BJ (cell line): ENCODE results near the gene POLD2. TPM values are rescaled to one million over a fixed set of nuclear protein-coding genes. Genes with fewer than 3 reads are reported as not detected.

Experiments used
- CTCF ChIA-PET: fragments of 350-600 bp; formaldehyde crosslinking; extraction: SDS; loops from one replicate; lab custom pipeline; 2021; ENCODE audit warnings: antibody characterized with exemption, inconsistent platforms; lab: Yijun Ruan, JAX
- POLR2A ChIA-PET: fragments of 300-600 bp; sonication (Branson Sonifier 250); formaldehyde crosslinking; extraction: SDS; loops from one replicate; lab custom pipeline; 2021; ENCODE audit warnings: antibody characterized with exemption; lab: Charles Lee
- DNase-seq: peaks from one replicate; pipeline ENCODE4 v3.0.0-alpha.2; 2011; ENCODE audit warnings: low read depth
- H3K27me3 ChIP-seq: 2 replicates; pipeline ENCODE4 v1.6.0; 2011; ENCODE audit warnings: low read length; ENCODE audit not compliant: control insufficient read depth, insufficient read depth
- H3K36me3 ChIP-seq: 2 replicates; pipeline ENCODE4 v1.5.1; 2011; ENCODE audit warnings: low read length; ENCODE audit not compliant: control insufficient read depth, insufficient read depth
- H3K4me3 ChIP-seq: 2 replicates; pipeline ENCODE4 v1.5.1; 2011; ENCODE audit warnings: low read depth, mild to moderate bottlenecking, control low read depth, low read length
- polyA plus RNA-seq: library from polyadenylated mRNA; depleted of rRNA; stranded (reverse); fragments of >200 nt; gene quantifications from 2 replicates; pipeline ENCODE4 v1.2.3, GENCODE V29; 2011
- TF ChIP-seq, protein P1 (sequence below): IDR thresholded peaks from 2 replicates; pipeline ENCODE4 v1.5.1; 2011; ENCODE audit warnings: low read depth, mild to moderate bottlenecking, control low read depth, inconsistent platforms, low read length, moderate library complexity; ENCODE audit not compliant: insufficient read depth

The POLD2 gene
- polyA plus RNA-seq, 1 experiment, result 87.2 TPM

DNA sequence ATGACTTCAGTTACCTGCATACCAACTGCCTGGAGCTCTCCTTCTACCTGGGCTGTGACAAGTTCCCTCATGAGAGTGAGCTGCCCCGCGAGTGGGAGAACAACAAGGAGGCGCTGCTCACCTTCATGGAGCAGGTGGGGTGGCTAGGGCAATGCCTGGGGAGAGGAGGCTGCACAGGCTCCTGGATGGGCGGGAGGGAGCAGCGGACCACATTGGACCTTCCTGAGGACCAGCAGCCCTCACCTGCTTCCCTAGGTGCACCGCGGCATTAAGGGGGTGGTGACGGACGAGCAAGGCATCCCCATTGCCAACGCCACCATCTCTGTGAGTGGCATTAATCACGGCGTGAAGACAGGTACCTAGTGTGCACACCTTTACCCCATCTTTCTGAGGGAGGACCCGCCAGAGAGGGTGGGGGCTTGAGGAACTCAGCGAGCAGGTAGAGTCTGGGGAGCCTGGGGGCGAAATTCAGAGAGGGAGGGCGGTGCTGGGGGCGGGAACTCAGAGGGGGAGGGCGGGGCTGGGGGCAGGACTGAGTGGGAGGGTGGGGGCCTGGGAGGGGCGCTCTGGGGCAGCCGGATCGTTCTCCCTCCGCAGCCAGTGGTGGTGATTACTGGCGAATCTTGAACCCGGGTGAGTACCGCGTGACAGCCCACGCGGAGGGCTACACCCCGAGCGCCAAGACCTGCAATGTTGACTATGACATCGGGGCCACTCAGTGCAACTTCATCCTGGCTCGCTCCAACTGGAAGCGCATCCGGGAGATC is 10.2 kb downstream of the POLD2 start:
- TF ChIP-seq, protein P1, sequence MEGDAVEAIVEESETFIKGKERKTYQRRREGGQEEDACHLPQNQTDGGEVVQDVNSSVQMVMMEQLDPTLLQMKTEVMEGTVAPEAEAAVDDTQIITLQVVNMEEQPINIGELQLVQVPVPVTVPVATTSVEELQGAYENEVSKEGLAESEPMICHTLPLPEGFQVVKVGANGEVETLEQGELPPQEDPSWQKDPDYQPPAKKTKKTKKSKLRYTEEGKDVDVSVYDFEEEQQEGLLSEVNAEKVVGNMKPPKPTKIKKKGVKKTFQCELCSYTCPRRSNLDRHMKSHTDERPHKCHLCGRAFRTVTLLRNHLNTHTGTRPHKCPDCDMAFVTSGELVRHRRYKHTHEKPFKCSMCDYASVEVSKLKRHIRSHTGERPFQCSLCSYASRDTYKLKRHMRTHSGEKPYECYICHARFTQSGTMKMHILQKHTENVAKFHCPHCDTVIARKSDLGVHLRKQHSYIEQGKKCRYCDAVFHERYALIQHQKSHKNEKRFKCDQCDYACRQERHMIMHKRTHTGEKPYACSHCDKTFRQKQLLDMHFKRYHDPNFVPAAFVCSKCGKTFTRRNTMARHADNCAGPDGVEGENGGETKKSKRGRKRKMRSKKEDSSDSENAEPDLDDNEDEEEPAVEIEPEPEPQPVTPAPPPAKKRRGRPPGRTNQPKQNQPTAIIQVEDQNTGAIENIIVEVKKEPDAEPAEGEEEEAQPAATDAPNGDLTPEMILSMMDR, result no peak
- no peak overlapping the region for H3K4me3 ChIP-seq
- no peak for DNase-seq
- H3K36me3 ChIP-seq, result peaks cover 52% of the 10 kb centered on the region
- POLR2A ChIA-PET, result no interaction called here
- CTCF ChIA-PET, result interaction anchor here (2.2 kb wide), 1 partner anchor 9 kb away, joined by 7 read pairs; the partner anchor contains the start of gene POLD2
- H3K27me3 ChIP-seq, result no peaks in the 10 kb centered on the region

DNA sequence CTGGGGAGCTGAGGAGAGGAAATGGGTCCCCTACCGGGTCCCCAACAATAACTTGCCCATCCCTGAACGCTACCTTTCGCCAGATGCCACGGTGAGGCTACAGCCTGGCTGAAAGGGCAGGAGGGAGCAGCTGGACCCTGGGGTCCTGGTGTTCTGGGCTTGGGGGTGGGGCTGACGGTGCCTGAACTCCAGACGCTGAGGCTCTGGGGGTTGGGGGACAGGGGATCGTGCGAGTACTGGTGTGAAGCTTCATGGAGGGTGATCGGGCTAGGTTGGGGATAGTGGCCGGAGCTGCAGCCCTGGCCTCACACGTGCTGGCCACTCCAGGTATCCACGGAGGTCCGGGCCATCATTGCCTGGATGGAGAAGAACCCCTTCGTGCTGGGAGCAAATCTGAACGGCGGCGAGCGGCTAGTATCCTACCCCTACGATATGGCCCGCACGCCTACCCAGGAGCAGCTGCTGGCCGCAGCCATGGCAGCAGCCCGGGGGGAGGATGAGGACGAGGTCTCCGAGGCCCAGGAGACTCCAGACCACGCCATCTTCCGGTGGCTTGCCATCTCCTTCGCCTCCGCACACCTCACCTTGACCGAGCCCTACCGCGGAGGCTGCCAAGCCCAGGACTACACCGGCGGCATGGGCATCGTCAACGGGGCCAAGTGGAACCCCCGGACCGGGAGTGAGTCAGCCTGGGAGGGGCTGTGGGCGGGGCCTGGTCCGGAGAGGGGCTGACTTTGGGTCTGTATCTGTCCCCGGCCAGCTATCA is 10.9 kb downstream of the POLD2 start:
- Histone ChIP-seq H3K36me3 (peaks cover 55% of the 10 kb centered on the region), H3K4me3 (no peak overlapping the region), H3K27me3 (no peaks in the 10 kb centered on the region)
- ChIA-PET CTCF (interaction anchor here (1.4 to 2.2 kb wide), 2 partner anchors 10 to 84 kb away, joined by 3 to 7 read pairs; partner anchors contain the start of gene POLD2), POLR2A (no interaction called here)
- TF ChIP-seq, protein P1, result no peak
- no peak for DNase-seq

DNA sequence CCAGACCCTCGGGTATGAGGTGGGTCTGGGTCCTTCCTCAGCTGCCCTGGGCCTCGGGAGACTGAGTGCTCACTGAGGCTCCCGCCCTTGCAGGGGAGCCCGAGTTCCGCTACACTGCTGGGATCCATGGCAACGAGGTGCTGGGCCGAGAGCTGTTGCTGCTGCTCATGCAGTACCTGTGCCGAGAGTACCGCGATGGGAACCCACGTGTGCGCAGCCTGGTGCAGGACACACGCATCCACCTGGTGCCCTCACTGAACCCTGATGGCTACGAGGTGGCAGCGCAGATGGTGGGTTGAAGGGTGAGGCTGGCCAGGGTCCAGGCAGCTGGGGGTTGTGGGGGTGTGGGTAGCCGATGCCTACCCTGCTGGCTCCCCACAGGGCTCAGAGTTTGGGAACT is 11.6 kb downstream of the POLD2 start:
- Histone ChIP-seq H3K36me3 (peaks cover 61% of the 10 kb centered on the region), H3K27me3 (no peaks in the 10 kb centered on the region), H3K4me3 (no peak overlapping the region)
- no peak for DNase-seq
- POLR2A ChIA-PET, result no interaction called here
- CTCF ChIA-PET, result interaction anchor here (1.4 to 2.2 kb wide), 2 partner anchors 11 to 85 kb away, joined by 3 to 7 read pairs; partner anchors contain the start of gene POLD2
- TF ChIP-seq, protein P1, result no peak

DNA sequence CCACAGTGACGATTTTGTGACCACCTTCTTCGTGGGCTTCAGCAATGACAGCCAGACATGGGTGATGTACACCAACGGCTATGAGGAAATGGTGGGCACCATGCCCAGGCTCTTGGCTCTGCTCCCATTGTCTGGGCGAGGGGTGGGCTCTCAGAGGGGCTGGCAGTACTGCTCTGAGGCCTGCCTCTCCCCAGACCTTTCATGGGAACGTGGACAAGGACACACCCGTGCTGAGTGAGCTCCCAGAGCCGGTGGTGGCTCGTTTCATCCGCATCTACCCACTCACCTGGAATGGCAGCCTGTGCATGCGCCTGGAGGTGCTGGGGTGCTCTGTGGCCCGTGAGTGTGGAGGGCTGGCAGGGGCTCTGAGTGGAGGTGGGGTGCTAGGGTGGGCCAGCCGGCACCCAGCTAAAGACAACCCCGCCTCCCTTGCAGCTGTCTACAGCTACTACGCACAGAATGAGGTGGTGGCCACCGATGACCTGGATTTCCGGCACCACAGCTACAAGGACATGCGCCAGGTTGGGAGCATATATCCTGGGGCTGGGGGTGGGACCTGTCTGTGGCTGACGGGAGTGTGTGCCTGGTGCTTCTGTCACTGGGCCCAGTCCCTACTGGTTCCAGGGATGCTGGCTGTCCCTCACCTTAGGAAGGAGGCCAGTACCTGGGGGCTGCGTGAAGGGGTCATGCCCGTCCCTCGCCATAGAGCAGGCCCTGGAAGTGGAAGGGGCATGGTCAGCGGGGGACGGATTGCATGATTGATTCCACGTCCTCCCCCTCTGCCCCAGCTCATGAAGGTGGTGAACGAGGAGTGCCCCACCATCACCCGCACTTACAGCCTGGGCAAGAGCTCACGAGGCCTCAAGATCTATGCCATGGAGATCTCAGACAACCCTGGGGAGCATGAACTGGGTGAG is 12.4 kb downstream of the POLD2 start:
- Histone ChIP-seq H3K27me3 (no peaks in the 10 kb centered on the region), H3K36me3 (peaks cover 61% of the 10 kb centered on the region), H3K4me3 (no peak overlapping the region)
- CTCF ChIA-PET, result interaction anchor here (1.4 to 2.2 kb wide), 2 partner anchors 11 to 86 kb away, joined by 3 to 7 read pairs; partner anchors contain the start of gene POLD2
- POLR2A ChIA-PET, result no interaction called here
- TF ChIP-seq, protein P1, result no peak
- DNase-seq, result no peak
